Measurements from ENCODE around the gene IGF2BP2.
"Not testable (repeated sequence)": the region's sequence is repeated elsewhere in the genome, so short reads cannot be mapped to it uniquely, and the experiment has no call there.

IGF2BP2 gene

DNA sequence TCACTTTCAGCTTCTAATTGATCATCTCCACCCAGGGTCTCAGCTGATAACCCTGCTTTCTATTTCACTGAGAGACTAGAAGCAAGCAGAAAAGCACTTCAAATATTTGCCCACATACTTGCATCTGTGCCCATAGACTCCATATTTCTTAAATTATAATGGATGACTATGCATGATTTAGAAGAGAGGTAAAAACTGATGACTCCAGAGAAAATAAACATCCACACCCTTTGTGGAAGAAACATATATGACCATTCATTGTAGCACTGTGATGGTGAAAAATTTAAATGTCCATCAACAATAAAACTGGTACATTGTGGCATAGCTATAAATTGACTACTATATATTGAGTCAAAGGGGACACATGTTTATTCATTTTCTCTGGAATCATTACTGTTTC lies 7.1 kb upstream of the IGF2BP2 start:
- DNase-seq: no peak

DNA sequence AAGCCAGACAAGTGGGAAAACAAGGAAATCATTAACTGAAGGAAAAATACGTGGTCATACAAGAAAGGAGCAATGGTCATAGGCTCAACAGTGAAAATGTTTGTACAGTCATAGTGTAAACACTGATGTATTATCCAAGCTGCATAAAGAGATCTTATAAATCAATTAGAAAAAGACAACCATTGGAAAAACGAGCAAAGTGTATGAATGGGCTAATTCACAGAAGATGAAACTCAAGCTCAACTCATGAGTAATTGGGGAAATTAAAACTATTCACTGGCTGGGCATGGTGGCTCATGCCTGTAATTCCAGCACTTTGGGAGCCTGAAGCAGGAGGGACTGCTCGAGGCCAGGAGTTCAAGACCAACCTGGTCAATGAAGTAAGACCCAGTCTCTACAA lies 6.4 kb upstream of the IGF2BP2 start:
- no peak for DNase-seq

DNA sequence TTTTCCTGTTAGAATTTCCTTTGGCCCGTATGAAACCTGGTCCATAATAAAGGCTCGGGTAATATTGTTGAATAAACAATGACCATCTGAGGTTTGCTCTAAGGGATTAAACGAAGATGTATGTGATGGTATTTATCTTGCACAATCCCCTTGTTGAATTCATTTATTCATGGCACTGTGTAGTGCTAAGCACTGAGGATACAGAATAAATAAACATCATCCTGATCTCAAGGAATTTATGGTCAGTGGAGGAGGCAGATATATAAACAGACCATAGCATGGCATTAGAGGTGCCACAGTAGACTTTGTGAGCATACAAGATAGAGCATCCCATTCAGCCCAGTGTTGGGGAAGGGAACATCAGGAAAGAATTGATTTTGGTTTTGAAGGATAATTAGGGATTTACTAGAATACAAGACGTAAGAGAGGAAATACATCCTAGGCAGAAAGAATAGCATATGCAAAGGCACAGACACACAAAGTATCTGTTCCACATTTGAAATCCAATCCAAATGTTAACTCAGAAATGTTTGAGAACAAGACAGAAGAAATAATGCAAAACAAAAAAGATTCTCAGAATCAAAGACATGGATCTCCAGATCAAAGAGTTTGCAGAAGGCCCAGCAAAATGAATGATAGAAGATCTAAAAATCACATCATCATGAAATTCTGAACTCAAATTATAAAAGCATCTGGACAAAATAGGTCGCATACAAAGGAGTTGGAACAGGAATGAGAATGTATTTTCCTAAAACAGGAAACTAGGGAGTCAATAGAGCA lies 5.4 kb upstream of the IGF2BP2 start:
- no peak for DNase-seq

GRCh38 chr3:185828755-185829154 lies 3.9 kb upstream of the IGF2BP2 start:
- no peak for DNase-seq

DNA sequence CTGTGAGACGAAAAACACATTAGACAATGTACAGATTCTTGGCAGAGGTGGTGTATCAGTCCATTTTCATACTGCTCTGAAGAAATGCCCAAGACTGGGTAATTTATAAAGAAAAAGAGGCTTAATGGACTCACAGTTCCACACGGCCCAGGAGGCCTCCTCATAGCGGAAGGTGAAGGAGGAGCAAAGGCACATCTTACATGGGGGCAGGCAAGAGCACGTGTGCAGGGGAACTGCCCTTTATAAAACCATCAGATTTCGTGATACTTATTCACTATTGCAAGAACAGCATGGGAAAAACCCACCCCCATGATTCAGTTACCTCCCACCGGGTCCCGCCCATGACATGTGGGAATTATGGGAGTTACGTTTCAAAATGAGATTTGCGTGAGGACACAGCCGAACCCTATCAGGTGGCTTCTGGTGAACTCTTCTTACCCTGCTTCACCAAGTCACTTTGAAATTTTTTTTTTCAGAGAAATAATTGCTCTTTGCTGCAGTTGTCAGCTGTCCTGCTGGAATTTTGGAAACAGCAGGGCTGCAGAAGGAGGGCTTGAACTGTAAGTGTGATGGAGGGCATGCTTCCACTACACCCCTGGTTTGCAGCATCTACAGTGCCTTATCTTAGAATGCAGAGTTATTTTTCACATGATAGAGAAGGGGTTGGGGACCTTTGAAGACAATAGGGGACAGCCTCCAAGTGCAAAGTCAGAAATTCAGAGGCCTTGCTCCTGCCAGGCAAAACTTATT lies 2.9 kb upstream of the IGF2BP2 start:
- DNase-seq: no peak

- no peak for DNase-seq
These were observed 1.0 kb upstream of the IGF2BP2 start for GRCh38 chr3:185825639-185826481.

DNA sequence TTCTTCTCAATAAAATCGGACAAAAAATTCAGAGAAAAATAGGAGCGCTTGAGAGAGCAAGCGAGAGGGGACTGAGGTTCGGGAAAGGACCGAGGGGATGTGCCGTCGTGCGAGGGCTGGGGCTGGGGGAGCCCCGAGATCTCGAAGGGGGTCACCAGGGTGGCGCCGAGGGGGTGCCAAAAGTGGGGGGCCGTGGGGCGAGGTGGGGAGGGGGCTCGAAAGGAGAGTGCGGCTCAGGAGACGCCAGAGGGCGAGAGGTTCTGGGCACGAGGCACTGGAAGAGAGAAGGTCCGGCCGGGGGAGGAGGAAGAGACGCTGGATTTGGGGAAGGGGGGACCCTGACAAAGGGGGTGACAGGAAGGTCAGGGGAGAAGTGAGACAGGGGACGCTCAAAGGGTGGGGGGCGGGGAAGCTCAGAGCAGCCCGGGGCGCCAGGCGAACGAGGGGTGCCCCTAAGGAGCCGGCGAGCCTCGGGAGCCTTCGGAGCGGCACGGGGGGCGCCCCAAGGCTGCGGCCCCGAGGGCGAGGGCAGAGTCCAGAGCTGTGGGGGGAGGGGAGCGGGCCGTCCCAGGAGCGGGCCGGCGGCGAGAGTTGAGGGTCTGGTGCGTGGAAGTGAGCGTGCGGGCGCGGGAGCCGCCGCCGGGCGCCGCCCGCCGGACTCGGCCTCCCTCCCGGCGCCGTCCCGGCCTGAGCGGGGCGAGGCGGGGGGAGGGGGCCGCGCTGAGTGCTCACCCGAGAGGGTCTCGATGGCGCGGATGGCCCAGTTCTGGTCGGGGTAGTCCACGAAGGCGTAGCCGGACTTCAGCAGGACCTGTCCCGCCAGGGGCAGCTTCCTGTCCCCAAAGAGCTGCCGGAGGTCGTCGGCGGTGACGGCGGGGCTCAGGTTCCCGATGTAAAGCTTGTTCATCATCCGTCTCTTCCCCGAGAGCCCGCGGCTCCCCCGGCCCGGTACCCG lies 514 bp downstream of the IGF2BP2 start:
- no peak for DNase-seq

- DNase-seq: no peak
These were observed 1.5 kb downstream of the IGF2BP2 start for GRCh38 chr3:185823078-185824044.

- no peak for DNase-seq
These were observed 2.4 kb downstream of the IGF2BP2 start for GRCh38 chr3:185822221-185823000.

DNA sequence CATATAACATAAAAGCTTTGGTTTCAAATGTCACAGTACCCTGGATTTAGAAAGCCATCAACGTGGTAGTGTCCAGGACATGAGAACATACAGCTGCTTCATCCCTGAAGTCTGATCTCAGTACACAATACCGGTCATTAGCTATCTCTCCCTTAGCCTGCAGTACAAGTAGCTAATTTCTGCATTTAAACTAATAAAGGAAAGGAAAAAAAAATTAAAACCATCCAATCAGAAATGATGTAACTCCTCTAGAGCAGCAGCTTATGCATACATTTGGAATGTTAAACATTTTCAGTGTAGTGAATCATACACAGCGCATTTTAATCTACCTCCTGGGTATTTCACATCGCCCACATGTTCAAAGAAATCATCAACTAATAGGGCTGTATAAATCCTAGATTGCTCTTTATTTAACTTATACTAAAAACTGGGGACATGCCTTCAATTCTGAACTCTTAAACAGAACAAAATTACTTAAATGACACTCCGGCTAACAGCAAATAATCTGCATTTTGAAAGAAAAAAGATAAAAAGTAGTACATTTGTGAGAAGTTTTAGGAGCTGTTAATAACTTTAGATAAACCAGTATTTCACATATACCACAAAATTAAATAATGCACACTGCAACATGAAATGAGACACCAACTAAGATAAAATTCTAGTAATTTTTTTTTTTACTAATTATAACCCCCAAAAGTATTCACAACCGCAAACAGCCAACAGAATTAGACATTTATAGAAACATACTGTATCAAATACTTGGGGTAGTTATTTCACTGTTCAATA lies 3.7 kb downstream of the IGF2BP2 start:
- DNase-seq: no peak

GRCh38 chr3:185818267-185818875 lies 6.5 kb downstream of the IGF2BP2 start:
- no peak for DNase-seq

DNA sequence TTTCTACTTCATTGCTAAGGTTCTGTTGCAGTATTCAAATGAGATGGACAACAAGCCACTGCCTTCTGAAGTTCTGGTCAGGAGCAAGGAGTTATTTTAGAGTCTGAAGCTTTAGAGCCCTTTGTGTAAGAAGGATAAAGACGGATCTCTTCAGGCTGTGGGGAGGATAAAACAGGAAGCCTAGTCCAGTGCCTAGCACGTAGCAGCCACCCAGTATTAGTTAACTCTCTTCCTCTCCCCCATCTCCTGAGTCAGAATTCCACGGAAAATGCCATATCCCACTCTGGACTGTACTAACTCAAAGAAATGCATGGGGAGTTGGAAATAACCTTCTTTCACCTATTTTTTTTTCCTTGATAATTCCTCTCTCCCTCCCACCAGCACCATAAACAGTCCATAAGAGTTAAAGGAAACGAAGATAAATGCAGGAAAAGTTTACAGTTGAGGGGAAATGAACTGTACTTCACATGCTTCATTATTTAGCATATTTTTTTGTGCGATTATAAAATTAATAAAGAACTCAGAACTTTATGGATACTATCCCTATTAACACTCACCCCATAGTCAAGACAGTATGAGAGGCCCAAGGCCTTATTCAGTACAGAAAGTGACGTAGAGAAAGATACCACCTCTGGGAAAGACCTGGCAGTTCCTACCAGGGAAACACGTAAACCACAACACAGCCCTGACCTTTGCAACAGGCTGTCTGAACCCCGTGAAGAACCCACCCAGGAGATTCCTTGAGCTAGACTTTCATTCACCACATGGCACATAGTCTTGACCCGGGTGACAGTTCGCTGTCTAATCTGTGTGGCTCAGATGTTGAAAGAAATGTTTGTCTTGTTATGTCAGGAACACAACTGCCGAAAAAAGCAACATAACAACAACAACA lies 9.2 kb downstream of the IGF2BP2 start:
- DNase-seq: no peak

GRCh38 chr3:185813691-185814215 lies 11.1 kb downstream of the IGF2BP2 start:
- no peak for DNase-seq

GRCh38 chr3:185813205-185813604 lies 11.6 kb downstream of the IGF2BP2 start:
- no peak for DNase-seq

- no peak for DNase-seq
These were observed 17.3 kb downstream of the IGF2BP2 start for GRCh38 chr3:185807445-185808068.

DNA sequence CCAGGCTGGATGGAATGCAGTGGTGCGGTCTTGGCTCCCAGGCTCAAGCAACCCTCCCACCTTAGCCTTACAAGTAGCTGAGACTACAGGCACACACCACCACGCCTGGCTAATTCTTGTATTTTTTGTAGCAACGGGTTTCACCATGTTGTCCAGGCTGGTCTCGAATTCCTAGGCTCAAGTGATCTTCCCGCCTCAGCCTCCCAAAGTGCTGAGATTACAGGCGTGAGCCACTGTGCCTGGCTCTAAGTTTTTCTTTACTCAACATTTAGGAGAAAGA lies 26.1 kb downstream of the IGF2BP2 start:
- DNase-seq: not testable (repeated sequence)
